Activated CD8-positive, alpha-beta T cell treated with anti-CD3 and anti-CD28 coated beads for 36 hours (primary cell): ENCODE results near the gene TBC1D1. TPM values are rescaled to one million over a fixed set of nuclear protein-coding genes. Genes with fewer than 3 reads are reported as not detected.

Experiments used
- ATAC-seq: fragments of 200-7000 bp; cut with Tn5 transposase; one replicate; pipeline ENCODE4 v1.10.0; 2021; ENCODE audit warnings: mild to moderate bottlenecking, moderate library complexity
- CTCF ChIA-PET: fragments of 350-600 bp; sonication (Branson Sonifier 250); formaldehyde crosslinking; loops from one replicate; lab custom pipeline; 2021; ENCODE audit warnings: antibody characterized with exemption; lab: Charles Lee
- POLR2A ChIA-PET: fragments of 350-600 bp; sonication (Branson Sonifier 250); formaldehyde crosslinking; loops from one replicate; lab custom pipeline; 2021; ENCODE audit warnings: antibody characterized with exemption; lab: Charles Lee
- DNase-seq: peaks from one replicate; pipeline ENCODE4 v3.0.0-alpha.2; 2020
- H3K27ac Mint-ChIP-seq: one replicate; pipeline ENCODE4 v1.8.0; 2021; ENCODE audit warnings: mild to moderate bottlenecking, mixed read lengths
- H3K27me3 Mint-ChIP-seq: one replicate; pipeline ENCODE4 v1.8.0; 2021; ENCODE audit warnings: mixed read lengths
- H3K36me3 Mint-ChIP-seq: one replicate; pipeline ENCODE4 v1.8.0; 2021; ENCODE audit warnings: low read depth, mixed read lengths
- H3K4me1 Mint-ChIP-seq: one replicate; pipeline ENCODE4 v1.8.0; 2021; ENCODE audit warnings: low read depth, mixed read lengths
- H3K4me3 Mint-ChIP-seq: one replicate; pipeline ENCODE4 v1.8.0; 2021; ENCODE audit warnings: mild to moderate bottlenecking, moderate library complexity, mixed read lengths
- H3K9me3 Mint-ChIP-seq: one replicate; pipeline ENCODE4 v1.8.0; 2021; ENCODE audit warnings: mixed read lengths
- CTCF ChIP-seq: fragments of 200-600 bp; IDR thresholded peaks from one replicate; pipeline ENCODE4 v1.8.0; 2022; ENCODE audit warnings: antibody characterized with exemption, mild to moderate bottlenecking
- intact Hi-C: fragments of 100-400 bp; cut with micrococcal nuclease; formaldehyde crosslinking; loops from one replicate; pipeline ENCODE4 v1.10.0; 2022
- total RNA-seq, 2 experiments: library from RNA; stranded (reverse); gene quantifications; one replicate each; pipeline ENCODE4 v1.2.3, GENCODE V29; 2021

Gene TBC1D1
- total RNA-seq, 2 experiments from 2014 or later: 79.4 to 91.4 TPM

- DNase-seq (no peak), ATAC-seq (peak; percentile 72)
- CTCF ChIA-PET: no interaction called here
- Mint-ChIP-seq H3K9me3 (no peaks in the 10 kb centered on the region), H3K27me3 (no peaks in the 10 kb centered on the region), H3K27ac (no peak overlapping the region), H3K36me3 (peaks cover 14% of the 10 kb centered on the region), H3K4me3 (no peak overlapping the region), H3K4me1 (peaks cover 22% of the 10 kb centered on the region)
- POLR2A ChIA-PET: no interaction called here
- no peak for TF ChIP-seq CTCF
- intact Hi-C loops: no loop called here
Observed at GRCh38 chr4:37873386-37873785, 17.5 kb upstream of the TBC1D1 start.

- H3K4me3 Mint-ChIP-seq: no peak overlapping the region
- H3K27ac Mint-ChIP-seq: no peak overlapping the region
- DNase-seq: no peak
- H3K9me3 Mint-ChIP-seq: no peaks in the 10 kb centered on the region
- CTCF ChIA-PET: interaction anchor here (1.2 kb wide), 2 partner anchors 9 to 36 kb away, joined by 3 to 4 read pairs; no protein-coding TSS in a partner anchor
- H3K27me3 Mint-ChIP-seq: no peaks in the 10 kb centered on the region
- POLR2A ChIA-PET: interaction anchor here (1.4 to 1.5 kb wide), 2 partner anchors 13 to 15 kb away, joined by 4 read pairs; partner anchors contain the start of gene TBC1D1
- TF ChIP-seq CTCF: no peak
- intact Hi-C loops: no loop called here
- peaks cover 3% of the 10 kb centered on the region for H3K36me3 Mint-ChIP-seq
- ATAC-seq: no peak
- H3K4me1 Mint-ChIP-seq: peaks cover 20% of the 10 kb centered on the region
Observed at GRCh38 chr4:37876156-37876555, 14.7 kb upstream of the TBC1D1 start.

- Mint-ChIP-seq H3K4me3 (no peak overlapping the region), H3K9me3 (no peaks in the 10 kb centered on the region), H3K27ac (no peak overlapping the region), H3K4me1 (no peaks in the 10 kb centered on the region), H3K27me3 (no peaks in the 10 kb centered on the region), H3K36me3 (no peaks in the 10 kb centered on the region)
- intact Hi-C loops: no loop called here
- ChIA-PET CTCF (interaction anchor here (0.8 kb wide), 1 partner anchor 9 kb away, joined by 3 read pairs; no protein-coding TSS in a partner anchor), POLR2A (no interaction called here)
- no peak for ATAC-seq
- no peak for TF ChIP-seq CTCF
- DNase-seq: no peak
Observed at GRCh38 chr4:37879365-37879764, 11.5 kb upstream of the TBC1D1 start.

- no peak overlapping the region for H3K4me3 Mint-ChIP-seq
- H3K27ac Mint-ChIP-seq: no peak overlapping the region
- intact Hi-C loops: no loop called here
- ATAC-seq (no peak), DNase-seq (no peak)
- H3K9me3 Mint-ChIP-seq: no peaks in the 10 kb centered on the region
- no peaks in the 10 kb centered on the region for H3K27me3 Mint-ChIP-seq
- no peaks in the 10 kb centered on the region for H3K36me3 Mint-ChIP-seq
- no peak for TF ChIP-seq CTCF
- ChIA-PET POLR2A (interaction anchor here (0.6 kb wide), 1 partner anchor 145 kb away, joined by 3 read pairs; no protein-coding TSS in a partner anchor), CTCF (no interaction called here)
- H3K4me1 Mint-ChIP-seq: peaks cover 12% of the 10 kb centered on the region
Observed at GRCh38 chr4:37881811-37882210, 9.1 kb upstream of the TBC1D1 start.

GRCh38 chr4:37882665-37883296 is 8.1 kb upstream of the TBC1D1 start:
- CTCF ChIA-PET: no interaction called here

More at GRCh38 chr4:37882665-37883296, 8.1 kb upstream of the TBC1D1 start:
- Mint-ChIP-seq H3K36me3 (no peaks in the 10 kb centered on the region), H3K27ac (no peak overlapping the region), H3K27me3 (no peaks in the 10 kb centered on the region), H3K4me1 (peaks cover 12% of the 10 kb centered on the region), H3K4me3 (no peak overlapping the region), H3K9me3 (no peaks in the 10 kb centered on the region)
- intact Hi-C loops: no loop called here
- TF ChIP-seq CTCF: no peak
- DNase-seq: no peak
- POLR2A ChIA-PET: no interaction called here
- no peak for ATAC-seq
